ENCODE data around the gene WDR19.
"Not testable (repeated sequence)": the region's sequence is repeated elsewhere in the genome, so short reads cannot be mapped to it uniquely, and the experiment has no call there.

The WDR19 gene

GRCh38 chr4:39181905-39182638, at the start of gene WDR19:
WDR19 (plus strand) TSS chr4:39182529; CDS start chr4:39182558, 29 bp downstream.
- DNase-seq, result peak; percentile 99

- no peak for DNase-seq
Observed at GRCh38 chr4:39133623-39134022, 48.7 kb upstream of the WDR19 start.

- DNase-seq, result no peak
Observed at GRCh38 chr4:39134683-39135306, 47.5 kb upstream of the WDR19 start.

- DNase-seq, result not testable (repeated sequence)
Observed at GRCh38 chr4:39138227-39138626, 44.1 kb upstream of the WDR19 start.

GRCh38 chr4:39146211-39146610, 36.1 kb upstream of the WDR19 start:
- no peak for DNase-seq

GRCh38 chr4:39154009-39154408, 28.3 kb upstream of the WDR19 start:
- DNase-seq, result no peak

- no peak for DNase-seq
Observed at GRCh38 chr4:39157520-39157919, 24.8 kb upstream of the WDR19 start.

GRCh38 chr4:39166177-39166576, 16.2 kb upstream of the WDR19 start:
- no peak for DNase-seq

- no peak for DNase-seq
Observed at GRCh38 chr4:39166669-39167068, 15.7 kb upstream of the WDR19 start.

GRCh38 chr4:39169426-39169825, 12.9 kb upstream of the WDR19 start:
- peak; percentile 42 for DNase-seq

- peak; percentile 56 for DNase-seq
Observed at GRCh38 chr4:39170301-39170700, 12.0 kb upstream of the WDR19 start.

- peak; percentile 8 for DNase-seq
Observed at GRCh38 chr4:39178706-39179105, 3.6 kb upstream of the WDR19 start.

GRCh38 chr4:39179681-39180080, 2.6 kb upstream of the WDR19 start:
- DNase-seq, result no peak

GRCh38 chr4:39180629-39181028, 1.7 kb upstream of the WDR19 start:
- DNase-seq, result not testable (repeated sequence)

- DNase-seq, result no peak
Observed at GRCh38 chr4:39181520-39181904, 817 bp upstream of the WDR19 start.

GRCh38 chr4:39201963-39202362, 19.6 kb downstream of the WDR19 start:
- DNase-seq, result no peak

GRCh38 chr4:39204543-39204942, 22.2 kb downstream of the WDR19 start:
- DNase-seq, result no peak

GRCh38 chr4:39205000-39205399, 22.7 kb downstream of the WDR19 start:
- DNase-seq, result peak; percentile 5

GRCh38 chr4:39205476-39205875, 23.1 kb downstream of the WDR19 start:
- DNase-seq, result no peak

GRCh38 chr4:39227906-39228305, 45.6 kb downstream of the WDR19 start:
- no peak for DNase-seq

GRCh38 chr4:39228377-39228776, 46.0 kb downstream of the WDR19 start:
- DNase-seq, result no peak

- DNase-seq, result peak; percentile 2
Observed at GRCh38 chr4:39230462-39230861, 48.1 kb downstream of the WDR19 start.

GRCh38 chr4:39231660-39232059, 49.3 kb downstream of the WDR19 start:
- no peak for DNase-seq

GRCh38 chr4:39232100-39232499, 49.8 kb downstream of the WDR19 start:
- no peak for DNase-seq

- DNase-seq, result no peak
Observed at GRCh38 chr4:39233114-39233513, 50.8 kb downstream of the WDR19 start.
